ENCODE data around the gene ZNF503.
A peak's percentile ranks its signal among the peaks of the same experiment; 100 is the strongest.

ZNF503 gene

DNA sequence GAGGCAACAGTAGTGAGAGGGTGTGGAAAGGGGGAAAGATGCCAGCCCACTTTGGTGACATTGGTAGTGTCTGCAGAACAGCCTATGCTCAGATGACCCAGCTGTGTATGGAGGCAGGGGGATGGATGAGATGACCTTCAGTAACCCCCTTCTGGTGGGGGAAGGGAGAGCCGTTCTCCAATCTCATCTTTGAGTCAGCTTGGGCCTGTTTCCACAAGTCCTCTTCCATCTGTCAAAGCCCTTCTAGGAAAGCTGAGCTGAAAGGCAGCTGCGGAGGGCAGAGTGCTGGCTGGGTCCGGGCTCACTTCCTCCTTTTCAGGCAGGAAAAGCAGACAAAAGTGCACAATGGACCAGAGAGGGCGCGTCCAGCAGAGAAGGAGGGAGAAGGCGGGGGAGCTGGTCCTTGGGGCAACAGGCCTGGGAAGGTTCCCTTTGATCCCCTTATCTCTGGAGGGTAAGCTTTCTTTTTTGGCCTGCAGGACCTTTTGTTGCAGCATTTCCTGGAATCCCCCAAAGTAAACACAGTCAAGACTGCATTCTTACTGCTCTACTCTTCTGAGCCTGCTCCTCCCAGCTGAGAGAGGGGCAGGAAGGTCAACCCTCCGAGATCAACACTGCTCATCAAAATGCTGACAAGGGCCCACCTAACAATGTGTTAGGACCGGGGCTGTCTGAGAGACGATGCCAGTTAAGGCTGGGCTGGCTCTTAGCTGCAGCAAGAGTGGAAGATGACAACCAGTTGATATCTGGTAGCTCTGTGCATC, 28.6 kb upstream of the ZNF503 start:
- DNase-seq: no peak

DNA sequence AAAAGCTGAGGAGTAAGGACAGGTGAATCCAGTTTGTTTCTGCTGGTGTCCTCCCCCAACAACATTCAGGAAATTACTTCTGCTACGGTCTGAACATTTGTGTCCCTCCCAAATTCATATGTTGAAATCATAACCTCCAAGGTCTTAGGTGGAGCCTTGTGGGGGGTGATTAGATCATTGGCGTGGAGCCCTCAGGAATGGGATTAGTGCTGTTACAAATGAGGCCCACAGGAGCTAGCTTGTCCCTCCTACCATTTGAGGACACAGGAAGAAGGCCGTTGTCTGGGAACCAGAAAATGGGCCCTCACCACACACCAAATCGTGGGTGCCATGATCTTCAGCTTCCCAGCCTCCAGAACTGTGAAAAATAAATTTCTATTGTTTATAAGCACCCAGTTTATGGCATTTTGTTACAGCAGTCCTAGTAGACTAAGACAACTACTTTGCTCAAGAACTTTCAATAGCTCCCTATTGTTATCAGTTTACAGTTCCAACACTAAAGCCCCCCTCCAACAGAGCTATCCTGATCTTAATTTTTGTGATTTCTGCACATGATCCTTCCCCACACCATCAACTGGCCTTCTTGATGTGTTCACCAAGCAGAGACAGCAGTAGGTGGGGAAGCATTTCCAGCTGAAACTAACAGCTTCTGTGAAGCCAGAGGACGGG, 27.7 kb upstream of the ZNF503 start:
- DNase-seq: no peak

DNA sequence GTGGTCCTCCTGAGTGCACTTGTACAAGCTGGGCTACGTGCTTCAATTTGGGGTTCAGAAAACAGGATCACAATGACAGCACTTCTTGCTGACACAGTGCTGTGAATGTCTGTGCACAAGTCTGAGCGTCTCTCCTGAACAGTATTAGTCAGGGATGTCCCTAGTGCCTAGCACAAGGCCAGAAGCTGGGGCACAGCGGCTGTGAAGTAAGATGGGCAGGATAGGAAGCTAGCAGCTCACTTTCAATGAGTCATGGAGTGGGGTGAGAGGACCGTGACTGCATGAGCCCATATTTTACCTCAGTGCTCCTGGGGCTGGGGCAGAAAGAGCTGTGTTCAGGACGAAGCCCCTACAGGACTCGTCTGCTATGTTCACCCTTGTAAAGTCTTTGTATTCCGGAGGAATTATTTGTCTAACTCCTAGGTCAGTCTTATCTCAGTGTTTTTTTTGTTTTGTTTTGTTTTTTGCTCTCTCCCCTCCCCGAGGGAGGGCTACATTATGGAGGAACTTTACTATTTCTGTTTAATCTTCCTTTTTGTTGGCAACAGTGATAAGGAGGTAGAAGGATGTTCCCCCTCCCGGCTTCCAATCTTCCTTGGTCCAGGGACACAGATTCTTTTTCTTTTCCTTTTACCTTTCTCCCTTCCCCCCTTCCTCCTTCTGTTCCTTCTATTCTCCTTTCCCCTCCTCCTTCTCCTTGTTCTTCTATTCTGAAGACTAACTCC, 27.0 kb upstream of the ZNF503 start:
- DNase-seq: no peak

DNA sequence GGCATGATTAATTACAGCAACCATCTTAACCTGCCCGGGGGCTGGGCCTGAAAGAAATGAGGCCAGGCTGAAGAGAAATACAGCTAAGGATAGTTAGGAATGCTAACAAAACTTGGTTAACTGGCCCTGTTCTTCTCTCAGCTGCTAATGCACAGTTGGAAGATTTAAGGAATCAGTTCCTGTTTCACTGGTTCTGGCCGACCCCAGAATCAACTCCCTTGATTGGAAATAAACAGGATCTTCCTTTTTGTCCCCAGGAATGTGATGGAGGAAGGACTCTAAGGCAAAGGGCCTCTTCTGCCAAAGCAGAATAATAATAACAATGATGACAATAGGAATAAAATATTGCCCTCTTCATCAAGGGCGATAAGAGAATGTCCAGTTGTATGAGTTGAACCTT, 26.4 kb upstream of the ZNF503 start:
- DNase-seq: no peak

DNA sequence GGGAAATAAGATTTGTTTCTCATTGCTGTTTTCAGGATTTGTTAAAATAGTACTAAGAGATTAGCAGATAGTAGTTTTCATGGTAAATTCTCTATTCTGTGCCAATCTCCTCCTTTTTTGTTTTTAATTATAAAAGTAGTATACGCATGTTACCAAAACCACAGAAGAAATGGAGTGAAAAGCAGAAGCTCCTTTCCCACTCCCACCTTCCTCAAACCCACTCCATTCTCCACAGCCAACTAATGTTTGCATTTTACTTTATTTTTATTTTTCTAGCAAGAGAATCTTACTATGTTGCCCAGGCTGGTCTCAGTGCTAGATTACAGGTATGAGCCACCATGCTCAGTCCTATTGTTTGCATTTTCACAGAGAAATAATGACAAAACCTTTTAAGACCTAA, 25.3 kb upstream of the ZNF503 start:
- no peak for DNase-seq

DNA sequence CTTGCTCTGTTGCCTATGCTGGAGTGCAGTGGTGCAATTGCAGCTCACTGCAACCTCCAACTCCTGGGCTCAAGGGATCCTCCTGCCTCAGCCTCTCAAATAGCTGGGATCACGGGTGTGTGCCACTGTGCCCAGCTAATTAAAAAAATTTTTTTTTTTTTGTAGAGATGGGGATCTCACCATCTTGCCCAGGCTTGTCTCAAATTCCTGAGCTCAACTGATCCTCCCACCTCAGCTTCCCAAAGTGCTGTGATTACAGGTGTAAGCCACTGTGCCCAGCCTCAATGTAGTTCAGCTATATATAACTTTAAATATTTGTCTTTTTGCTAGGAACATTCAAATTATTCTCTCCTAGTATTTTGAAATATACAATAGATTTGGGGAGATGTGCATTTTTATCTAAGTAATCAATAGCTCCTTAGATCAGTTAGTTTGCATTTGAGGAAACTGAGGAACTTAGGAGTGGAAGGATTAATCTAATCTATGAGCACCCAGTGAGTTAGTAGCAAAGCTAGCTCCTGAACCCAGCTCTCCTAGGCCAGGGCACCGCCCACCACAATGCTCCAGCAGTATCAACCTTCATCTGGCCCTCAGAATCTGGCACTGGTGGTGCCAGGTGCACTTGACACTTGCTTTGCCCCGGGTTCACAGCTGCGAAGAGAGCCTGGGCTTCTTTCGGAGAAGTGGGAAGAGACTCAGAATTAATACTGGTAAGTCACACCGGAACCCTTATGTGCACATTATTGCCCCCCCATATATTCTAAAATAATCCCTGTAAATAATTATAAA, 23.9 kb upstream of the ZNF503 start:
- DNase-seq: no peak

DNA sequence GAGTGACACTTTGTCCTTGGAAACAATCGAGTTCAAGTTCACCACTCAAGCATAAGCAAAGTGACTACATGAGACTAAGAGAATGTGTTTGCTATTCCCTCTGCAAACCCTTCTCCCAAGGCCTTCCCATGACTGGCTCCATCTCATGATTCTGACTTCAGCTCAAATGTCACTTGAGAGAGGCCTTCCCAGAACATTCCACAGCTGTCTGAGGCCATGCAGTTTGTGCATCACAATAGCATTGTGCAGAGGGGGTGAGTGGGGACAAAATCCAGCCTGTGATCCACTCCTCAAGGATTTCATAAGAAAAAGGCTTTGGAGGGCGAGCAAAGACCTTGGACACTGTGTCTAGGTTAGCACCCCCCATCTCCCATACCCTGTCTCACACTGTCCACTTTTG, 23.0 kb upstream of the ZNF503 start:
- DNase-seq: no peak

DNA sequence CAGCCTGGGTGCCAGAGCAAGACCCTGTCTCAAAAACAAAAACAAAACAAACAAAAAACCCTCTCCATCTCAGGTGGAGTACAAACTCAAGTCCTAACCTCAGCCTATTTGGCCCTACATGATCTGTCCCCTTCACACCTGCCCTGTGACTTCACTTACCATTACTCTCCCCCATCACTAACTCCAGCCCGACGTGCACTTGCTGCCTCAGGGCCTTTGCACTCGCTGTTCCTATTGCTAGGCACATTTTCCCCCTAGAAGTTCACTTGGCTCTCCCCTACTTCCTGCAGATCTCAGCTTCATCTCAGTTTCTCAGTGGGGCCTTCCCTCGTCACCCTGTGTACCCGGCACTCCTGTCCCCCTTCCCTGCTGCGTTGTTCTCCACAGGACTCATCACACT, 21.3 kb upstream of the ZNF503 start:
- DNase-seq: no peak

DNA sequence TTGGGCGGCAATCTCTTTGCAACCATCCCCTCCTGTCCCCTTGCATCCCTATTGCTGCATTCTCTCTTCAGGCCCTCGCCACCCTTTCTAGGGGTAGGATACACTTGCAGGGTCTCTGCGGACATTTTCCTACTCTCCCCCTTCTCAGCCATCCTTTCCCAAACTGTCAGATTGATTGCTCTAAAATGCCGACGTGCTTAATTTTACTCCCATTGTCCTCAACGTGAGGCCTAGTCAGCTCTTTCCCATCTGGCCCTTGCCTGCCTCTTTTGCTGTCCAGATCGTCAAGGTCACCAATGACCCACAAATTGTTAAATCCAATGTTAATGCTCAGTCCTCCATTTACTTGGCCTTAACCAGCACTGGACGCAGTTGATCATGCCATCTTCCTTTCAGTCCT, 17.1 kb upstream of the ZNF503 start:
- DNase-seq: no peak

DNA sequence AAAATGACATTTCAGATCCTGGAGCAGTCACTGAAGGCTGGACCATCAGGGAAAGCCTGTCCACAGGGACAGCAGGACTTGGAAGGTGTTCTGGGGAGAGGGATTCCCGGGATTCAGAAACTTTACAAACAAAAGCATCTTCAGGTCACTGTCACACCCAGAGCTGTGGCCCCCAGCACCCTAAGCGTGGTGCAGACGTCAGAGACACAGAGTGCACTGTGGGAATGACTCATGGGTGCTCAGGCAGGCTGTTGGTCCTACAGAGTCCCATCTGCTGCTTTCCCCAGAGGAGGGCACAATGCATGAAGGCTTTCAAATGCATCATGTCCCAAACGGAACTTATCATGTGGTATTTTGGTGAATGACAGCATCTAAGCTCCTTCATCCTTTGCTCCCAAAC, 16.7 kb upstream of the ZNF503 start:
- no peak for DNase-seq

DNA sequence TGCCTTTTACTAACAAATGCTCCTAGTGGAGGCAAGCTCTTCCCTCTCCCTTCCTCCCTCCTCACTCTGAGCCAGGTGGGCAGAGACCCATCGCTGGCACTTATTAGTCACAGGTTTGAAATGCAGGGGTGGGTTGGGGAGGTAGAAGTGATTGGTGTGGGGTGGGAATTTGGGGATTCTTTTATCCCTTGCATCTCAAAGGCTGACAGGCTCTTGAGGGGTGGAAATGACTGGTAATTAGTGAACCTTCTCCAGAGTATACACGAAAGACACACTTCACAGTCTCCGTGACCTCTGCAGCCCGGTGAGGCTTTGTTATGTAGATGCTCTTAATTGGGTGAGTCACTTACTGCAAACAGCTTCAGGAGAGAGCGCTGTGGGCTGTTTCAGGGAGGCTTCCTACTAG, 16.0 kb upstream of the ZNF503 start:
- no peak for DNase-seq

DNA sequence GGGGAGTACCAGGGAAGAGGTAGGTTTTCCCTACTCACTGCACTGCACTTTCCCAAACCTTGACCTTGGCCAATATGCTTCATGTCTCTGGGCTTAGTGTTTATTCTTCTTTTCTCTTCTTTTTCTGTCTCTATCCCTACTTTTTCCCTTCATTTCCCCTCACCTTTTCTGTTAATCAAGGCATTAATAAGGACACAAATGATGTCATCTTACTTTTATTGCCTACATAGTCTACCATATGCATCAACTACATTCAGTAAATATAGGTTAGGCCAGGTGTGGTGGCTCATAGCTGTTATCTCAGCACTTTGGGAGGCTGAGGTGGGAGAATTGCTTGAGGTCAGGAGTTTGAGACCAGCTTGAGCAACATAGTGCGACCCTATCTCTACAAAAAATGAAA, 13.0 kb upstream of the ZNF503 start:
- no peak for DNase-seq

DNA sequence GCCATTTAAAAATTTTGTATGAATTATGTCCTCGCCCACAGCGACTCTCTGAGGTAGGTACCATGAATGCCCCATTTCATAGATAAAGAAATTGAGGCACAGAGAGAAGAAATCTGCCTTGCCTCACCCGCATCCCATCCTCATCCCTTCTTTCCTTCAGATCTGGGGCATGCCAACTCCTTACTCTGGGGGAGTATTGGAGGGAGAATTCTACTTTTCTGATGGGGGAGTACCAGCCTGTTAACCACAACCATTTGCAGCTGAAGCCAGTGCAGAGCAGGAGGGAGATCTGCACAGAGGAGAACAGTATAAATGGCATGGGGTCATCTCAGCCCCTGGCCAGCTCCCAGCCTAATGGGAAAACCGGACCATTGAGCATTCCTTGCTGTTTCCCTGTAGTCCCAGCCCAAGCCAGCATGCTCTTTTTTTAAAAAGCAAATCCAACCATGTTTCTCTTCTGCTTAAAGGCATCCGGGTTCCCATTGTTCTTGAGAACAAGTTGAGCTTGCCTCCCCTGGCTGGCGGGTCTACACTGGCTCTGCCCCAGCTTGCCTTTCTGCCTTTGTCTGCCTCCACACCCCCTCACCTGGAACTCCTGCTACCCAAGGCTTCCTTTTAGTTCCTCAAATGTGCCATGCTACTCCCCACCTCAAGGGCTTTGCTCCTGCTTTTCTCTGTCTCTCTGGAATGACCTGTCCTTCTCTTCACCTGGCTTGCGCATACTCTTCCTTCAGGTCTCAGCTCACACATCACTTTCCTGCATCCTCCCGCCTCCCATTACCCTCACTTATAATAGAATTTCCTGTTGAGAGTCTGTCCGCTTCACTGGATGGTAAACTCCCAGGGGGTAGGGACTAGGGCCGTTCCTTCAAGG, 8.8 kb upstream of the ZNF503 start:
- DNase-seq: no peak

DNA sequence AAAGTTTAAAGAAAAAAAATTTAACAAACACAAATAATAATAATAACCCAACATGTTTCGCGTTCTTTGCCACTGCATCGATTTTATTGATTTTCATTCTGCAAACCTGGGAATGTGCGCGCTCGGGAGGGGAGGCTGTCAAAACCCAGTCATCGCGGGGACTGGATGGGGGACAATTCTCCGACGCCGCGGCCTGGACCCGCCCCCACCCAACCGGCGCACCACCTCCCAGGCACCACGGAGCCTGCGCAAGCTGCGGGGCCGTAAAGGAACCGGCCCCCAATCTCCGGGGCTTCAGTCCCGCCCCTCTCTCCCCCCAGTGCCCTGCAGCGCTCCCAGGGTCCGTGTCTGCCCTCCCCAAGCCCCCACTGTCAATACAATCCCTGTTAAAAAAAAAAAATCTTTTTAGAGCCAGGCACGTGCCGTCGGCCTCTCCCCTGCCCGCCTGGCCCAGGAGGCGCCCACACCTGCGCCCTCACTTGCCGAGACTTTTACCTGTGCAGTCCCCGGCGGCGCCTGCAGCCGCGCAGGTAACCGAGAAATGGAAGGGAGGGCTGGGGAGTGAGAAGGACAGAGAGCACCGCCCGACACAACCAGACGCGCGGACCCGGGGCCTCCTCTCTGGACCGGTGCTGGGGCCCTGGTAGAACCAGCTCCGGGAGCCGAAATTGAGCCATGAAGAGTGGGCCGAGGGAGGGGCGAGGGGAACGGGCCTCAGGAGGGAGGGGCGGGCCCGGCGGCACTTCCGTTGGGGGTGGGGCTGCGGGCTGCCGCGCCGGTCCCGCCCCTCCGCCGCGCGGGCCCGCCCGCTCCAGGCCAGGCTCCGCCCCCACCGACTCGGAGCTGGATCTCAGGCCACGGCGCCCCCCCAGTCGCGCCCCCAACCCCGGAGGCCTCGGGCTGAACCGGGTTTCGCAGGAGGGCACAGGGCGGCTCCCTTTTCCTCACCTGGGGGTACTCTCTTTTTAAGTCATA, 7.6 kb upstream of the ZNF503 start:
- peak; percentile 26 for DNase-seq

DNA sequence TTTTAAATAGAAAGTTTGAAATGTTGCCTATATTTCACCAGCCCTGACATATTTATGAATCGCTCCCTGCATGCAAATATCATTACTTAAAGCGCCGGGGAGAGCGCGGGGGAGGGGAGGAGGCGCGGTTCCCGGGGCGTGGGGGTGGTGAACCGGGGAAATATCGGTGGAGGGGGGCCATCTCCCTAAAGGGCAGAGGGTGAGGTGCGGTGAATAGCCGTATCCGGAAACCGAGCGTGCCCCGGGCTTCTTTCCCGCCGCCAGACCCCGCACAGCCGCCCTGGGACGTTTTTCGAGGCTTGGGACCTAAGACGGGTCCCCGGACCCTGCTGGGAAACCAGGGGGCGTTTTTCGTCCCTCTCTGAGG, 6.9 kb upstream of the ZNF503 start:
- no peak for DNase-seq

DNA sequence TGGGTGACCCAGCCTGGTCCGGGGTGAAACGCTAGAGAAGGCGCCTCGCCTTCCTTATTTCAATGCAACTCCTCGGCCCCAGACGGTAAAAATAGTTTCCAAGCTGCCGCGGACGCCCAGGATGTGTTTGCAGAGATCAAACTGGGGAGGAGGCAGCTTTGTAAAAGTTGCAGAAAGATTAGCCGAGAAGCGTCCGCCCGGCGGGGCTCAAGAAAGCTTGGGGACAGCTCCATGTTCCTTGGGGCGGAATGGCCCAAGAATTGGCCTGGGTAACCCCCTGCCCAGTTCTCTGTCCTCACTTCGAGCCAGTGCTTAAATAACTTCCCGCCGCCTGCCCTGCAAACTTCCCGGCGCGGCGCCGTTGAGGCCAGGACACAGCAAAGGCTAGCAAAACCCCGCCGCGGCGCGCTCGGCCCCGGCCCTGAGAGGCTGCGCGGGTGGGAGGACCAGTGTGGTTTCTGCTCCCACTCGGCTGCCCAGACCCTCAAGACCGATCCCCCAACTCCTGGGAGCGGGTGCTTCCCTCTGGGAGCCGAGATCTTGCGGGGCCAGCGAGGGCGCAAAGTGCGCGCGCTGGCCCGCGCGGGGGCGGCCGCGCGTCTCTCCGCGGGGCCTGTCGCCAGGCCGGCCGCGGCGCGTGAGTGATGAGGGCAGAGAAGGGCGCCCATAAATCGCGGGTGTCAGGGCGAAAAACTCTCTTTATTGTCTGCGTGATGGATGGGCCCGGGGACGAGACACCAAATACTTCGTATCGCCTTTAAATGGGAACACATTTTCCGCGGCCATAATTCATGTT, 6.3 kb upstream of the ZNF503 start:
- no peak for DNase-seq

DNA sequence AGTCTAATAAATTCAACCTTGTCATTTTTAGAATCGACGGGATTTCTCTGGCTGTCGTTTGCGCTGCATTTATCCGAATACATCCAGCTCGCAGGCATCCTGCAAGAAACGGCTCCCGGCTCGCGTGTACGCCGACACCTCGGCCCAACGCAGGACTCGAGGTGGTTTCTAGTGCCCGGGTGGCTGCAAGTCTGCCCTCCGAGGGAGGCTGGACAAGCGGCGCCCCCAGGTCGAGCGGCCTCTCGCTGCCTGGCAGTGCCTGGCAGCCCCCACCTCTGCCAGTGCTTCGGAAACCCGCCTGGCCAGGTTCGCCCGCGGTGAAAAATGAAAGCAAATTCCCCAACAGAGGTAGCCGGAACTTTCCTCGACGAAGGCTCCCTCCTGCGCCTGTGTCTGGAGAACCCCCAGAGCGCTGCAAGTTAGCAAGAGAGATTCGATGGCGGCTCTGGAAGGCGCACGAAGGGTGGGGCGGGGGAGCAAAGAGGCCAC, 5.7 kb upstream of the ZNF503 start:
- no peak for DNase-seq

DNA sequence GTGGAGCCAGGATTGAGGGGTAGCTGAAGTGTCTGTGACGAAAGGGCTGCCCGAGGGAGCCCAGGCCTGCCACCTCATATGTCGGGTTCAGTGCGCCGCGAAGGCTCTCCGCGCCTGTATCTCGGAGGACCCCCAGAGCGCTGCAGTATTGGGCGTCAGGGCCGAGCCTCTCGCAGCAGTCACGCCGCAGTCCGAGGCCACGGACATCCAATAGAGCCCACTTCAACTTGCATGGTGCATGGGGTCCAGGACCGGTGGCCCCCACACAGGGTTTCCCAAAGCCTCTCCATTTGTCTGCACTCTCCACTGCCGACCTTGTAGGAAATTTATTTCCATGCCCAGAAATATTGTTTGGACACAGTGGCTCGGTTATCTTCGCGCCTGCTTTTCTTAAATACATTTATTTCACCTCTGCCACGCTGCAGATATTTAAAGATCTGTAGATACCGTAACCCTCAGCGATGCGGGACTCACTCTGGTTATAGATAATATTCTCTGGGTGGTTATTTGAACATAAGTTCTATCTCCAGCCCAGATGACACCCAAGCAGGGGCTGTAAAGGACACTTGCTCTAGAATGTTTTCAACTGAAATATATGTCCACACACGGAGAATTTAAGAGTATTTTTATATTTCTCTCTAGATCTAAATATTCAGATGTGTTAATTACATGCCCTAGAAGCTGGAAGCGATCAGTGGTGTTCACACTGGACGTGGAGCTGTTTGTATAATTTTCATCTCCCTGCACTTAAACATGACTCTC, 5.1 kb upstream of the ZNF503 start:
- no peak for DNase-seq

All from activated CD4-positive, alpha-beta T cell treated with anti-CD3 and anti-CD28 coated beads, Interleukin-10, Interleukin-2, amounts not matched to agents 100 ng/mL and 50 ng/mL, durations not matched to agents 16 hours and 8 hours (primary cell).